Endothelial cell (in vitro differentiated cells): Measurements from ENCODE around the gene GPR32. TPM values are rescaled to one million over a fixed set of nuclear protein-coding genes. Genes with fewer than 3 reads are reported as not detected.

Experiments
- DNase-seq: peaks from one replicate; pipeline ENCODE4 v3.0.0; 2021; ENCODE audit warnings: low spot score
- H3K27ac Mint-ChIP-seq: one replicate; pipeline ENCODE4 v1.8.0; 2021; ENCODE audit warnings: mixed read lengths, inconsistent platforms; ENCODE audit not compliant: unreplicated experiment
- H3K27me3 Mint-ChIP-seq: one replicate; pipeline ENCODE4 v1.8.0; 2021; ENCODE audit warnings: mild to moderate bottlenecking, moderate library complexity, mixed read lengths, inconsistent platforms; ENCODE audit not compliant: unreplicated experiment
- H3K36me3 Mint-ChIP-seq: one replicate; pipeline ENCODE4 v1.8.0; 2021; ENCODE audit warnings: mild to moderate bottlenecking, low read depth, mixed read lengths, inconsistent platforms; ENCODE audit not compliant: unreplicated experiment
- H3K4me1 Mint-ChIP-seq: one replicate; pipeline ENCODE4 v1.8.0; 2021; ENCODE audit warnings: mild to moderate bottlenecking, mixed read lengths, inconsistent platforms; ENCODE audit not compliant: unreplicated experiment
- H3K4me3 Mint-ChIP-seq: one replicate; pipeline ENCODE4 v1.8.0; 2021; ENCODE audit warnings: mild to moderate bottlenecking, mixed read lengths, inconsistent platforms; ENCODE audit not compliant: unreplicated experiment
- H3K9me3 Mint-ChIP-seq: one replicate; pipeline ENCODE4 v1.8.0; 2021; ENCODE audit warnings: mixed read lengths, inconsistent platforms; ENCODE audit not compliant: unreplicated experiment
- total RNA-seq: library from RNA; stranded (reverse); fragmentation: NEBNext Ultra II Directional; extraction: Animal tissue kit (Norgen Biotek cat#: 25700); gene quantifications from one replicate; pipeline ENCODE4 v1.2.1, GENCODE V29; 2021; ENCODE audit not compliant: unreplicated experiment
- TF ChIP-seq, protein P1 (sequence below): fragments of 200-600 bp; sonication (generic); IDR thresholded peaks from one replicate; pipeline ENCODE4 v1.5.0; 2021; ENCODE audit warnings: antibody characterized with exemption; ENCODE audit not compliant: unreplicated experiment

Gene GPR32
- total RNA-seq, 1 donor from 2014 or later: not detected

DNA sequence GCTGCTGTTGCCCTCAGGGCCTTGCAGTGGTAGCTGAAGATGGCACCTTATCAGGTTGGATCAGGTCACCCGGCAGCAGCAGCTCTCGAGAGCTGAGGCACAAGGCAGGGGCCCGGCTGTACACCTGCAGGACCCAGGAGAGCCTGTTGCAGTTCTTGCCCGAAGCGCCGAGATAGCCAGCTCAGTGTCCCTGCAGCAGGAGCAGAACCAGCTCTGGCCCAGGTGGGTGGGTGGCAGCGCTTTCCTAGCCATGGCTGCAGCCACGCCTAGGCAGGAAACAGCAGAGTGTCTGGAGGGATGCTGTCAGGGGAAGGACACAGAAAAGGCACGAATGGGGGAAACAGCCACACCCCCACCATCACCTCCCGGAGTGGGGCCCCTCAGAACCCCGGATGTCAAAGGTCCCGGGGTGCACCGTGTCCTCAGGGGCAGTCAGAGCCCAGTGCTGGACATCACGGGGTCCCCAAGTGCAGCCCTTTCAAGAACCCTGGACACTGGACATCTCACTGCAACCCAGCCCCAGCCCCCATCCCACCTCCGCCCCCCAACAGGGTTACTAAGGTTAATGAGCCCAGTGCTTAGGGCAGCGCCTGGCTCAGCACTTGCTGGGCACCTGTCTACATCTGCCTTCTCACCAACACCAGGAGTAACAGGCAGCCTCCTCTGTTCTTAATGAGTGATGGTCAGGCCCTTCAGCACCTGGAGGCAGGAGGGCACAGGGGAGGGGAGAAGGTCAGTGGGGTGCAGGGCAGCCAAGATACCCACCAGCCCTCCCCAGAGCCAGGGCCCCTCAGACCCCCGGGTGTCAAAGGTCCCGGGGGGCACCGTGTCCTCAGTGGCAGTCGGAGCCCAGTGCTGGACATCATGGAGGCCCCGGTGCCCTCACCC, 28.6 kb downstream of the GPR32 start:
- H3K27ac Mint-ChIP-seq: no peak overlapping the region
- H3K9me3 Mint-ChIP-seq: no peaks in the 10 kb centered on the region
- H3K36me3 Mint-ChIP-seq: peaks cover 18% of the 10 kb centered on the region
- no peaks in the 10 kb centered on the region for H3K27me3 Mint-ChIP-seq
- peaks cover 11% of the 10 kb centered on the region for H3K4me1 Mint-ChIP-seq
- TF ChIP-seq, protein P1, sequence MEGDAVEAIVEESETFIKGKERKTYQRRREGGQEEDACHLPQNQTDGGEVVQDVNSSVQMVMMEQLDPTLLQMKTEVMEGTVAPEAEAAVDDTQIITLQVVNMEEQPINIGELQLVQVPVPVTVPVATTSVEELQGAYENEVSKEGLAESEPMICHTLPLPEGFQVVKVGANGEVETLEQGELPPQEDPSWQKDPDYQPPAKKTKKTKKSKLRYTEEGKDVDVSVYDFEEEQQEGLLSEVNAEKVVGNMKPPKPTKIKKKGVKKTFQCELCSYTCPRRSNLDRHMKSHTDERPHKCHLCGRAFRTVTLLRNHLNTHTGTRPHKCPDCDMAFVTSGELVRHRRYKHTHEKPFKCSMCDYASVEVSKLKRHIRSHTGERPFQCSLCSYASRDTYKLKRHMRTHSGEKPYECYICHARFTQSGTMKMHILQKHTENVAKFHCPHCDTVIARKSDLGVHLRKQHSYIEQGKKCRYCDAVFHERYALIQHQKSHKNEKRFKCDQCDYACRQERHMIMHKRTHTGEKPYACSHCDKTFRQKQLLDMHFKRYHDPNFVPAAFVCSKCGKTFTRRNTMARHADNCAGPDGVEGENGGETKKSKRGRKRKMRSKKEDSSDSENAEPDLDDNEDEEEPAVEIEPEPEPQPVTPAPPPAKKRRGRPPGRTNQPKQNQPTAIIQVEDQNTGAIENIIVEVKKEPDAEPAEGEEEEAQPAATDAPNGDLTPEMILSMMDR: no peak
- H3K4me3 Mint-ChIP-seq: no peak overlapping the region
- no peak for DNase-seq

DNA sequence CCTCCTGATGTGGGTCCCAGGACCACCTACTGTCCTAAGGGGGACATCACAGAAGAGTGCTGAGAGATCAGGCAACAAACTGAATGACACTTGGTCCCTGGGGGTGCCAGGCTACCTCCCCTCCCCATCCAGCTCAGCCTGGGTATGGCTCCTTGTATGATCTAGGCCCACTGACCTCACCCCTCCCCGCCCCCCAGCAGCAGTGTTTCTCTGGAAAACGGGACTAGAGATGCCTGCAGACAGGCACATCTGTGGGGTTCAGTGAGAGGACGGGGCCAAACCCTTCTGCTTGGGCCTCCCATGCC, 29.2 kb downstream of the GPR32 start:
- DNase-seq: no peak
- H3K27me3 Mint-ChIP-seq: peaks cover 3% of the 10 kb centered on the region
- H3K9me3 Mint-ChIP-seq: no peaks in the 10 kb centered on the region
- H3K36me3 Mint-ChIP-seq: peaks cover 18% of the 10 kb centered on the region
- no peak overlapping the region for H3K4me3 Mint-ChIP-seq
- TF ChIP-seq, protein P1: no peak
- peaks cover 14% of the 10 kb centered on the region for H3K4me1 Mint-ChIP-seq
- no peak overlapping the region for H3K27ac Mint-ChIP-seq

DNA sequence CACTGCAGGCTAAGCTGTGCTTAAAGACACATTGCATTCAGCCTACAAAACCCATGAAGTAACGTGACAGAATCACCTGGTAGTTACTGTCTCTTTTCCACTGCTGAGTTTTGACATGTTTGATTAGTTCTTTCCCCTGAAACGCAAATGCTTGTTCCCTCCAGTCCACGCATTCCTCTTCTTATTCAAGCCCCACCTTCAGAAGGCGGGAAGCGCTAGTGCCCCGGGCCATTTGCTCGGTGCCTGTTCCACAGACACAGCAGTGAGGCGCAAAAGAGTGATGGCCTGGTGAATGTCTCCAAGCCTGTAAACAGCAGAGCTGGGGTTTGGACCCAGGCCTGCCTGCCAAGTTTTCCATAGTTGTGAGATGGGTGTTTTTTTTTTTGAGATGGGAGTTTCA, 30.8 kb downstream of the GPR32 start:
- H3K9me3 Mint-ChIP-seq: no peaks in the 10 kb centered on the region
- H3K36me3 Mint-ChIP-seq: peaks cover 21% of the 10 kb centered on the region
- H3K27ac Mint-ChIP-seq: no peak overlapping the region
- peaks cover 6% of the 10 kb centered on the region for H3K27me3 Mint-ChIP-seq
- DNase-seq: no peak
- peak overlapping the region; percentile 45 for H3K4me3 Mint-ChIP-seq
- TF ChIP-seq, protein P1: no peak
- peaks cover 19% of the 10 kb centered on the region for H3K4me1 Mint-ChIP-seq

DNA sequence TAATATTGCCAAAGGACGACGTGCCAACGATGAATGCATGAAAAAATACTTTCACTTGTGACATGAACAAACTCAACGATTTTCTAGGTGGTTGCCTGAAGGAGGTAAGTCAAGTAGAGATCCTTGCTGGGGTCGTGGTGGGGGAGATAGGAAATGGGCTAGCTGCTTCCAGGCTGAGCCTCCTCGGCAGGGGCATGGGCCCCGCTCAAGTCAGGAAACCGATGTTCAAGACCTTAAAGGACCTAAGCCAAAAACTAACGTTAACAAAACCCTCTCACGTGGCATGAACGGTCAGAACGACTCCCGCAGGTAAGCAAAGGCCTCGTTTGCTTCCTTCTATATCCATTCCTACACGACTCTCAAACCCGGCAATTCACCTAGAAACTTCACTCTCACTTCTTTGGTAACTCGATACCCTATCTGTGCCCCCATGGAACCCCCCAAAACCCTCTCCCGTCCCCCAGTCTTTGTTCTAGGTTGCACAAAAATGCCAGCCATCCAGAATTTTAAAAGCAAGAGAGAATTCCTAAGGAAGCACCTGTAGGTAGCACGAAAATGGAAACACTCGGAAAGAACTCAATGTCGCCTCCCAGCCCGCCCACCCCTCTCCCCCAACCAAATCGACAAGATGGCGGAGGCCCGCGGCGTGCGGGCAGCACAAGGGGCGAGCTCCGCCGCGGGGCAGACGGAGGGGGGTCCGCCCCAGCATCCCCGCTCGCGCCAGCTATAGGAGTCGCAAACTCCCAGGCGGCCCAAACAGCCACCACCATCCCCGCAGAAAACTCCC, 33.6 kb downstream of the GPR32 start:
- DNase-seq: peak; percentile 40
- peaks cover 23% of the 10 kb centered on the region for H3K36me3 Mint-ChIP-seq
- peaks cover 10% of the 10 kb centered on the region for H3K27me3 Mint-ChIP-seq
- TF ChIP-seq, protein P1: no peak
- no peaks in the 10 kb centered on the region for H3K9me3 Mint-ChIP-seq
- H3K27ac Mint-ChIP-seq: peak overlapping the region; percentile 97
- H3K4me3 Mint-ChIP-seq: peak overlapping the region; percentile 99
- H3K4me1 Mint-ChIP-seq: peaks cover 20% of the 10 kb centered on the region
